Activated T-cell treated with anti-CD3 and anti-CD28 coated beads for 4 hours (primary cell): Measurements from ENCODE around the gene SPOP.
"Not testable (repeated sequence)": the region's sequence is repeated elsewhere in the genome, so short reads cannot be mapped to it uniquely, and the experiment has no call there.

Experiments used
- DNase-seq: peaks from one replicate; pipeline ENCODE4 v3.0.0-alpha.2; 2020

SPOP gene

DNA sequence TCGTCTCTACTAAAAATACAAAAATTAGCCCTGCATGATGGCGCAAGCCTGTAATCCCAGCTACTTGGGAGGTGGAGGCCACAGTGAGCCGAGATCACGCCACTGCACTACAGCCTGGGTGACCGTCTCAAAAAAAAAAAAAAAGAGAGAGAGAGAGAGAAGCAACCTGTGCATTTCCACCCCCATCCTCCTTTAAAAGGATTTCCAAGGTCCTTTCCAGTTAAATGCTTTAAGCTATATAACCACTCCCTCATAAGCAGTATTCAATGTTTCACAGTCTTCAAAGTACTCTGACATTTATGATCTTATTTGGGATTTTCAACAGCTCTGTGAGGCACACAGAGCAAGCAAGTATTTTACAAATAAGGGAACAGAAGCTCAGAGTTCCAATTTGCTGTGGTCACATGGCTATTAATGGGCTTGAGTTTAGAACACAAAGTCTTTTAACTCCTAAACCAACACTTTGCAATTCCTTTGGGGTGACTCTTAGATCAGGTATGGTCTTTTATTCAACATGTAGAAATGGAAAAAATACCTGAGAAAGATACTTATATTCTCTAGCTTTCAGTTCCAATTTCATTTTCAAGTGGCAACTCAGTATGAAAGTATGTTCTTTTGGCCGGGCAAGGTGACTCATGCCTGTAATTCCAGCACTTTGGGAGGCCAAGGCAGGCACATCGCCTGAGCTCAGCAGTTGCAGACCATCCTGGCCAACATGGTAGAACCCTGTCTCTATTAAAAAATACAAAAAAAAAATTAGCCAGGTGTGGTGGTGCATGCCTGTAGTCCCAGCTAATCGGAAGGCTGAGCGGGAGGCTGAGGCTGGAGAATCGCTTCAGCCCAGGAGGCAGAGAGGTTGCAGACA is 31.3 kb downstream of the SPOP start:
- DNase-seq: no peak

GRCh38 chr17:49646056-49646390 is 31.9 kb downstream of the SPOP start:
- not testable (repeated sequence) for DNase-seq

DNA sequence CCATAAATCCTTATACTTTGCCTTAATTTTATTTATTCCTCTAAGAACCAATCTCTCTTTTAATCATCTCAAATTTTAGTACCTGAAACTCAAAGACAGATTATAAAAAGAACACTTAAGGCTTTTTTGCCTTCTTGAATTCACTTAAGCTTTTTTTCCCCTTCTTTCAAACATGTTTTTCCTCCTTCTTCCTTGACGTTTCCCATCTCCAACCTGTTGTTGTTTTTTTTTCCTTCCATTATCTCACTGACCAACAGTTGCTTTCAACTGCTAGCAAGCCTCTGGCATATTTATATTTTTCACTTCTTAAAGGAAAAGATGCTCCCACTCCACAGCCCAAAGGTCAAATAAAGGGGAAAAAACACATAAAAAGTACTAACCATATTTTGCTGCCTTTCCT is 32.2 kb downstream of the SPOP start:
- no peak for DNase-seq

DNA sequence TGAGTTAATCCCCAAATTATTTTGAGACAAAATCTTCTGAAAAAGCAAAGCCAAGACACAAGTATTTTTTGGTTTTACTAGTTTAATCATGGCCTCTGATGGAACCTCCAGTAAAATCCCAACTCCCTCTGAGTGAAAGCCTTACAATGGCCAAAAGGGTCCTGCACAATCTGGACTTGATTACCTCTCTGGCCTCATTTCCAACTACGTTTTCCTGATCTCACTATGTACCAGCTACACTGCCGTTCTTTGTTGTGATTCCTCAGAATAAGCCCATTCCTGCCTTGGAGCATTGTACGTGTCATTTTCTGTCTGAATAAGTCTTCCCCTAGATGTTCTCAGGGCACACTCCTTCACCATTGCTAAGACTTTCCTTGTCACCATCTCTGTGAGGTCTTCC is 37.3 kb downstream of the SPOP start:
- DNase-seq: no peak

DNA sequence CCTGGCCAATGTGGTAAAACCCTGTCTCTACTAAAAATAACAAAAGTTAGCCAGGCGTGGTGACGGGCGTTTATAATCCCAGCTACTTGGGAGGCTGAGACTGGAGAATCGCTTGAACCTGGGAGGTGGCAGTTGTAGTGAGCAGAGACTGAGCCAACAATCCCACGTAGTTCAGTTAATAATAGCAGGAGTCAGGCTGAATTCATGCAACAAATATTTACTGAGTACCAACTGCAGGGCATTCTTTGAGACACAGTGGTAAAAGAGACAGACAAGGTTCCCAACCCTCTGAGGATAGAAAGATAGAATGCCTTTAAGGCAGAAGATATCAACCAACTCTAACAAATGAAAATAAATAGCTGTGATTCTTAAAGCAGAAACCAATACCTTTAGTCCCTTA is 39.1 kb downstream of the SPOP start:
- no peak for DNase-seq

- no peak for DNase-seq
Observed at GRCh38 chr17:49637739-49638138, 40.2 kb downstream of the SPOP start.

DNA sequence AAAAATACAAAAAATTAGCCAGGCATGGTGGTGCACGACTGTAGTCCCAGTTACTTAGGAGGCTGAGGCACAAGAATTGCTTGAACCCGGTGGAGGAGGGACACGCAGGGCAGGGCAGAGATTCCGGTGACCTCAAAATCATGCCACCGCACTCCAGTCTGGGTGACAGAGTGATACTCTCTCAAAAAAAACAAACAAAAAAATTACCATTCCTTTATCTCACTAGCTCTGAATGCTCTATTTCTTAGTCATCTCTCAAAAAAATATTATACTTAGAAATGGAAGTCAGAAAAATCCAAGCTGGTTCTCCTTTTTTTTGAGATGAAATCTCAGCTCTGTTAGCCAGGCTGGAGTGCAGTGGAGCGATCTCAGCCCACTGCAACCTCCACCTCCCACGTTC is 40.8 kb downstream of the SPOP start:
- no peak for DNase-seq

DNA sequence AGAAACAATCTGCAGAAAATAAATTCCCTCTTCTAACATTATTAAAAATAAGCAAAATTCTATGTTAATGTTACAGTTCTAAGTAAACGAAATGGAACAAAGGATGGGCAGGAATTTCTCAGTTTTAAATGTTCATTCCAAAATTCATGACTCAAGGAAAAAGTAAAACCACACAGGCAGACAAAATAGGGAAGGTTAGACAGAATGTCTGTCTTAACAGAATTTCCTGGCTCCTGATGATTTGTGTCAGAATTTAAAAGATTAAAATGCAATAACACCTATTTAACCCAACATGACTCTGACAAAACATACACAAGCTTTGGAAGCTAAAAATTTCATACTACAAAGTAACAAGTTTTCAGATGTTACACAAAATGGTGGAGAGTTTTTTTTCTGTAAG is 42.8 kb downstream of the SPOP start:
- no peak for DNase-seq

GRCh38 chr17:49634485-49634860 is 43.4 kb downstream of the SPOP start:
- no peak for DNase-seq

DNA sequence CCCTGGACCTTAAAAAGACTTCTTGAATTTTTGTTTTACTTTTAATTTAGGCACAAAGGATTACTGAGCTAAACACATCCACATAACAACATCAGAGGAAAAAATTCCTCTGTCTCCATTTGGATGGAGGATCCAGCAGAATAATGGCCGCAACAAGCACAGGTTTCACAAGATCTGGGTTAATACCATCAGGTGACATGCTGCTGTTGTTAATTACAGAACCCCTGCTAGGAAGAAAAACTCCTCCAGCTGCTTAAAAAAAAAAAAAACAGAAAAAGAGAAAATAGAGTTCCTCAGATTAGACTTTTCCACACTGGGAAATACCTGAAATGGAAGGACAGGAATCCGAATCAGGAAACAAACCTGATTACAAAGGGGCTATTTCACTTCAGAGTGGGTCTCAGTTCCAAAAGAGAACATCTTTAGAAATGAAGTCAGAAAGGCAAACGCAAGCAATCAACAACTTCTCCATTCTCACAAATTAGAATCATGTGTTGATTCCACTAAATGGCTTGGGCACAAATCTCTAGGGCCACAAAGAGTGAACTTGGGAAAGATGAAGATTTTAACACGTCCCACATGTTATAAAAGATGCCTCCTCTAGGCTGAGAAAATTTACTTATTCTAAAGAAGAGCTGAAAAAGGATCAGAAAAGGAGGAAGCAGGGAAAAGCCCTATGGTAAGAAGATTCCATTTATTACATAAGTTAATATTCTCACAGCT is 44.0 kb downstream of the SPOP start:
- DNase-seq: no peak

GRCh38 chr17:49633250-49633649 is 44.6 kb downstream of the SPOP start:
- no peak for DNase-seq

DNA sequence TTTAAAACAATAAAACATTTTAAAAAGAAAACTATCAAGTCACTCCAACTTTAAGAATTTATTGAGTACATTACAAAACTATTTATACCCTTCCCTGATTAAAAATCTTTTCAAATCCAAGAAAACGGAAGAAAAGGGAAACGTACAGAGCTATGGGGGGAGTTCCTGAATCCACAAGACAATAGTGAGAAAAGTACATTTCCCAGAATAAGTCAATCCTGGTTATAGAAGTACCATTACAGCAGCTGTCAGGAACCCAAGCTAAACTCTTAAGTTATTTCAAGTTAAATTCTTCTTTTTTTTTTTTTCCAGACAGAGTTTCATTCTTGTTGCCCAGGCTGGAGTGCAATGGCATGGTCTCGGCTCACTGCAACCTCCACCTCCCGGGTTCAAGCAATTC is 45.7 kb downstream of the SPOP start:
- DNase-seq: no peak

DNA sequence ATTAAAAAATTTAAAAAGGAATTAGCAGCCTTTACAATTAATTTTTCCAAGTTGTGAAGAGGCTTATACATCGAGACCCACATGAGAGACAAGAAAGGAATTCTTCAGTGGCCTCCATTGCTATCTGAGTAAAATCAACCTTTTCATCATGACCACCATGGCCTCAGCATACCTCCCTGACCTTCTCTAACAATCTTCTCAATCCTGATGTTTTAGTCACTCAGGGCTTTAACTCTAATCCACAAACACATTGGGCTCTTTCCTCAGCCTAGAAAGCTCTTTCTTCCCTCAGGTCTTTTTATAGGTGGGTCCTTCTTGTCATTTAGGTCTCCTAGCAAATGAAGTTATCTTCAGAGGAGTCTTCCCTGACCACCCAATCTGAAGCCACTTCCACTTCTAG is 46.4 kb downstream of the SPOP start:
- DNase-seq: no peak

- no peak for DNase-seq
Observed at GRCh38 chr17:49630113-49630900, 47.6 kb downstream of the SPOP start.

DNA sequence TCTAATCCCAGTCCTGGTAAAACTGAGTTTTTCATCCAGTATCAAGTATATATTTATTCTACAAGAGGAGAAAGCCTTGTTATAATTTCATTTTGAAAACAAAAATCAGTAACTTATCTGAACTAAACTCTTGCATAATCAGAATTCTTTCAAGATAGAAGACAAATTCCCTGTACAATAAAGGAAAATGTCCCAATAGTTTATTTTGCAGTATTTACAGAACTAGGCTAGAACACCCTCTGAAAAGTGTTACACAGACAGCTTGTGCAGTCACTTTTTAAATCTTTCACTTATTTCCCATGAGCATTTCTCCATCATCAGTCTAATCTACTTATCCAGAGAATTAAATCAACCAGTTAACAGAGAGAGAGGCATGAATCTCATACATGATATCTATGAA is 48.5 kb downstream of the SPOP start:
- DNase-seq: no peak

- no peak for DNase-seq
Observed at GRCh38 chr17:49624896-49625295, 53.0 kb downstream of the SPOP start.

GRCh38 chr17:49621946-49622529 is 55.9 kb downstream of the SPOP start:
- DNase-seq: no peak

GRCh38 chr17:49621420-49621819 is 56.5 kb downstream of the SPOP start:
- DNase-seq: no peak

- no peak for DNase-seq
Observed at GRCh38 chr17:49618028-49618611, 59.8 kb downstream of the SPOP start.

- no peak for DNase-seq
Observed at GRCh38 chr17:49616601-49617131, 61.2 kb downstream of the SPOP start.

DNA sequence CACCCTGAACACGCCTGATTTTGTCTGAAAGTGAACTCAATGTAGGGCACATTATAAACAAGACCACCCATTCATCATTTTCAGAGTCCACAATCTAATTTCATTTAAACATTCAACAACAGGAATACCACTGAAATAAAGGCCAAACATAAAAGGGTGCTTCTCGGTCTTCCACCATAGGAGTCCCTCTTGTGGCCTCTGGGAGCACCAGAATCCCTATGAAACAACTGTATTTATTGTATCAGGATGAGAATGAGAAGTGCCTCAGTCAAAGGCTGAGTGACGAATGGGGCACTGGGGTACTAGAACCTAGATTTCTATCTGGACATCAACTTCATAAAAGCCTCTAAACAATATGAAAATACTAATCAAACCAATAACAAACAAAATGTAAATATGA is 61.8 kb downstream of the SPOP start:
- DNase-seq: no peak

GRCh38 chr17:49613182-49613800 is 64.6 kb downstream of the SPOP start:
- no peak for DNase-seq
